Measurements from ENCODE around the gene MISP3. TPM values are rescaled to one million over a fixed set of nuclear protein-coding genes. Genes with fewer than 3 reads are reported as not detected.
A peak's percentile ranks its signal among the peaks of the same experiment; 100 is the strongest.

Gene MISP3
- total and polyA plus RNA-seq, 9 of the 15 experiments (the other 6 are each of a cell fraction or from before 2014, with no cell fraction given): 0.25 to 5.6 (median 1.6) TPM

DNA sequence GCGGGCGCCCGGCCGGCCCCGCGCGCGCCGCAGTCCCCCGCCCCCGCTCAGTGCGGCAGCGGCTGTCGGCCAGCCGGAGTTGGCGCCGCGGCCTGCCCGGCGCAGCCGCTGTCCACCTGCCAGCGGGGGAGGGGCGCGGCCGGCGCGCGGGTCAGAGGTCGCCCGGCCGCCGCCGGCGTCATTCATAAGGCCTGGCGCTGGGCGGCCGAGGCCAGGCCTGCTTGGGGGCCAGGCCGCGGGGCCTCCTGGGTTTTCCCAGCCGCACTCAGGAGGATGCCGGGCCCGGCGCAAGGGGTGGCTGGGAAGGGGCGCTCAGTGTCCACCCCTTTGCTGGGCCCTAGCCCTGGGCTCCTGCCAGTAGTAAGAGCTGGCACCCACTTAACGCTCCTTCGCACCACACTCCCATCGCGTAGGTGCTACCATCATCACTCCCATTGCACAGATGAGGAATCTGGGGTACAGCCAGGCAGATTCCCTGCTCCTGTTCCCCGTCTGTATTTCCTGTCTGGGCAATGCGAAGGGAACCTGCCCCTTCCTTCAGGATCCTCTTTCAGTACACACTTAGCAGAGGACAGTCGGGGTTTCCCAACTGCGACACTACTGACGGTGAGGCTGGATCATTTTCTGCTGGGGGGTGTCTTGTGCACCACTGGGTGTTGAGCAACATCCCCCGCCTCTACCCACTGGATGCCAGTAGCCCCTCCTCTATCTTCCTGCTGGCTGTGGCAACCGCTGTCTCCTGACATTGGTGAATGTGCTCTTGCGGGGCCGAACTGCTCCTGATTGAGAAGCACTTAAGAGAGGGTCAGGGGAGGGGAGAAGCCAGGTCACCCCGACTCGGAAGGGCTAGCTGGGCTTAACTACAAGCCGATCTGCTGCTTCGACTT, 45.8 kb downstream of the MISP3 start (continued):
- TF ChIP-seq, protein P1, sequence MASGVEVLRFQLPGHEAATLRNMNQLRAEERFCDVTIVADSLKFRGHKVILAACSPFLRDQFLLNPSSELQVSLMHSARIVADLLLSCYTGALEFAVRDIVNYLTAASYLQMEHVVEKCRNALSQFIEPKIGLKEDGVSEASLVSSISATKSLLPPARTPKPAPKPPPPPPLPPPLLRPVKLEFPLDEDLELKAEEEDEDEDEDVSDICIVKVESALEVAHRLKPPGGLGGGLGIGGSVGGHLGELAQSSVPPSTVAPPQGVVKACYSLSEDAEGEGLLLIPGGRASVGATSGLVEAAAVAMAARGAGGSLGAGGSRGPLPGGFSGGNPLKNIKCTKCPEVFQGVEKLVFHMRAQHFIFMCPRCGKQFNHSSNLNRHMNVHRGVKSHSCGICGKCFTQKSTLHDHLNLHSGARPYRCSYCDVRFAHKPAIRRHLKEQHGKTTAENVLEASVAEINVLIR (CRISPR knock-in tag; IDR thresholded peaks at IDR 0.05): no peak
- 0 out of 2 replicates have a peak, but pooled peaks have one; percentile 15 for TF ChIP-seq ZNF695 (CRISPR knock-in tag; IDR thresholded peaks at IDR 0.05)
- TF ChIP-seq TFAM (CRISPR knock-in tag; conservative IDR thresholded peaks at IDR 0.05): no peak
- TF ChIP-seq SIN3B (IDR thresholded peaks at IDR 0.05; ENCODE audit: low read depth): peak; percentile 41; the same call in 1 of the 2 replicates
- TF ChIP-seq, protein P2, sequence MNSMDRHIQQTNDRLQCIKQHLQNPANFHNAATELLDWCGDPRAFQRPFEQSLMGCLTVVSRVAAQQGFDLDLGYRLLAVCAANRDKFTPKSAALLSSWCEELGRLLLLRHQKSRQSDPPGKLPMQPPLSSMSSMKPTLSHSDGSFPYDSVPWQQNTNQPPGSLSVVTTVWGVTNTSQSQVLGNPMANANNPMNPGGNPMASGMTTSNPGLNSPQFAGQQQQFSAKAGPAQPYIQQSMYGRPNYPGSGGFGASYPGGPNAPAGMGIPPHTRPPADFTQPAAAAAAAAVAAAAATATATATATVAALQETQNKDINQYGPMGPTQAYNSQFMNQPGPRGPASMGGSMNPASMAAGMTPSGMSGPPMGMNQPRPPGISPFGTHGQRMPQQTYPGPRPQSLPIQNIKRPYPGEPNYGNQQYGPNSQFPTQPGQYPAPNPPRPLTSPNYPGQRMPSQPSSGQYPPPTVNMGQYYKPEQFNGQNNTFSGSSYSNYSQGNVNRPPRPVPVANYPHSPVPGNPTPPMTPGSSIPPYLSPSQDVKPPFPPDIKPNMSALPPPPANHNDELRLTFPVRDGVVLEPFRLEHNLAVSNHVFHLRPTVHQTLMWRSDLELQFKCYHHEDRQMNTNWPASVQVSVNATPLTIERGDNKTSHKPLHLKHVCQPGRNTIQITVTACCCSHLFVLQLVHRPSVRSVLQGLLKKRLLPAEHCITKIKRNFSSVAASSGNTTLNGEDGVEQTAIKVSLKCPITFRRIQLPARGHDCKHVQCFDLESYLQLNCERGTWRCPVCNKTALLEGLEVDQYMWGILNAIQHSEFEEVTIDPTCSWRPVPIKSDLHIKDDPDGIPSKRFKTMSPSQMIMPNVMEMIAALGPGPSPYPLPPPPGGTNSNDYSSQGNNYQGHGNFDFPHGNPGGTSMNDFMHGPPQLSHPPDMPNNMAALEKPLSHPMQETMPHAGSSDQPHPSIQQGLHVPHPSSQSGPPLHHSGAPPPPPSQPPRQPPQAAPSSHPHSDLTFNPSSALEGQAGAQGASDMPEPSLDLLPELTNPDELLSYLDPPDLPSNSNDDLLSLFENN (IDR thresholded peaks at IDR 0.05; ENCODE audit: low read depth in 2 of 2, low read length in 2 of 2): no peak
- no peak for TF ChIP-seq NCOA6 (IDR thresholded peaks at IDR 0.05)
- peak; percentile 72 for TF ChIP-seq CCNT2 (IDR thresholded peaks at IDR 0.05; ENCODE audit: borderline replicate concordance, extremely low read depth, insufficient read length, low read depth, low read length)
- no peak for TF ChIP-seq ZNF551 (CRISPR knock-in tag; IDR thresholded peaks at IDR 0.05)
- no peak for TF ChIP-seq ZFP30 (CRISPR knock-in tag; IDR thresholded peaks at IDR 0.05; ENCODE audit: borderline replicate concordance)
- TF ChIP-seq GATA2 (CRISPR knock-in tag; IDR thresholded peaks at IDR 0.05): no peak
- TF ChIP-seq SPI1 (IDR thresholded peaks at IDR 0.05; ENCODE audit: borderline replicate concordance, low read depth, low read length): no peak
- TF ChIP-seq, protein P3, sequence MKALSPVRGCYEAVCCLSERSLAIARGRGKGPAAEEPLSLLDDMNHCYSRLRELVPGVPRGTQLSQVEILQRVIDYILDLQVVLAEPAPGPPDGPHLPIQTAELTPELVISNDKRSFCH (CRISPR knock-in tag; IDR thresholded peaks at IDR 0.05): no peak
- TF ChIP-seq, protein P3 (tag; IDR thresholded peaks at IDR 0.05): 0 out of 2 replicates have a peak, but pooled peaks have one; percentile 52
- no peak for TF ChIP-seq TCF7 (IDR thresholded peaks at IDR 0.05; ENCODE audit: borderline replicate concordance)
- TF ChIP-seq POLR2B (IDR thresholded peaks at IDR 0.05; ENCODE audit: low read depth, partially characterized antibody): no peak
- TF ChIP-seq POLR2G (IDR thresholded peaks at IDR 0.05; ENCODE audit: low read depth, low read length): peak; percentile 81
- no peak for TF ChIP-seq ZNF445 (CRISPR knock-in tag; IDR thresholded peaks at IDR 0.05; ENCODE audit: low read depth)
- peak; percentile 12; the same call in 1 of the 2 replicates for TF ChIP-seq CREM (IDR thresholded peaks at IDR 0.05; ENCODE audit: low read depth)
